GM12872 (cell line): ENCODE results near the gene FBN2.

Experiments used
- TF ChIP-seq, protein P1 (sequence below): IDR thresholded peaks from 3 replicates; pipeline ENCODE4 v1.5.1; 2011; ENCODE audit warnings: low read depth, mild to moderate bottlenecking, low read length, moderate library complexity; ENCODE audit not compliant: insufficient read depth

The FBN2 gene

GRCh38 chr5:128513806-128514205 lies 24.2 kb downstream of the FBN2 start:
- TF ChIP-seq, protein P1, sequence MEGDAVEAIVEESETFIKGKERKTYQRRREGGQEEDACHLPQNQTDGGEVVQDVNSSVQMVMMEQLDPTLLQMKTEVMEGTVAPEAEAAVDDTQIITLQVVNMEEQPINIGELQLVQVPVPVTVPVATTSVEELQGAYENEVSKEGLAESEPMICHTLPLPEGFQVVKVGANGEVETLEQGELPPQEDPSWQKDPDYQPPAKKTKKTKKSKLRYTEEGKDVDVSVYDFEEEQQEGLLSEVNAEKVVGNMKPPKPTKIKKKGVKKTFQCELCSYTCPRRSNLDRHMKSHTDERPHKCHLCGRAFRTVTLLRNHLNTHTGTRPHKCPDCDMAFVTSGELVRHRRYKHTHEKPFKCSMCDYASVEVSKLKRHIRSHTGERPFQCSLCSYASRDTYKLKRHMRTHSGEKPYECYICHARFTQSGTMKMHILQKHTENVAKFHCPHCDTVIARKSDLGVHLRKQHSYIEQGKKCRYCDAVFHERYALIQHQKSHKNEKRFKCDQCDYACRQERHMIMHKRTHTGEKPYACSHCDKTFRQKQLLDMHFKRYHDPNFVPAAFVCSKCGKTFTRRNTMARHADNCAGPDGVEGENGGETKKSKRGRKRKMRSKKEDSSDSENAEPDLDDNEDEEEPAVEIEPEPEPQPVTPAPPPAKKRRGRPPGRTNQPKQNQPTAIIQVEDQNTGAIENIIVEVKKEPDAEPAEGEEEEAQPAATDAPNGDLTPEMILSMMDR = no peak

DNA sequence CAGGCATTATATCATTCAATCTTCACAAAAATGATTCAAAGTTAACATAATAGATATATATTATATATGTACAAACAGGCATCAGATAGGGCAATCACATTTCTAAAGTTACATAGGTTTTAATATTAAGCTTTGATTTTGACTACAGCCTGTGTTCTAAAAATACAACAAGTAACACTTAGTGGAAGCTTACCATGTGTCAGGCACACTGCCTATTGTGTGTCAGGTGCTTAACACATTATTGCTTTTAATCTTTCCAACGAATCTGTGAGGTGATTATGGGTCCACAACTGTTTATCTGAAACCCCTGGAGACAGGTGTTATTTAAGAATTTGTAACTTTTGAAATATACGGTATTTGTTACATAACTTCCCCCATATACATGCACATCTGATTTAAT lies 25.2 kb downstream of the FBN2 start:
- TF ChIP-seq, protein P1 = no peak

DNA sequence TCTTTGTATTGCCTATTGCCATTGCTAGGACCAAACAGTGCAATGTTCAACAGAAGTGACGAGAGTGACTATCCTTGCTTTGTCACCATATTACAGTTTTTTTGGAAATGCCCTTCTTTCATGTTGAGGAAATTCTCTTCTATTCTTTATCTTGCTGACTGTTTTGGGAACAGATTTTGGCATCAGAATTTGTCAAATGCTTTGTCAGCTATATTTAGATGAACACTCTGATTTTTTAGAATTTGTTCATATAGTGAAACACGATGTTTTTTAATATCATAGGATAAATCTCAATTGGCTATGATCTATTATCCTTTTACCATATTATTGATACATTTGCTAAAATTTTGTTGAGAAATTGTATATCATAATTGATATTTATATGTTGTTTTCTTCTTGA lies 31.4 kb downstream of the FBN2 start:
- TF ChIP-seq, protein P1 = no peak

DNA sequence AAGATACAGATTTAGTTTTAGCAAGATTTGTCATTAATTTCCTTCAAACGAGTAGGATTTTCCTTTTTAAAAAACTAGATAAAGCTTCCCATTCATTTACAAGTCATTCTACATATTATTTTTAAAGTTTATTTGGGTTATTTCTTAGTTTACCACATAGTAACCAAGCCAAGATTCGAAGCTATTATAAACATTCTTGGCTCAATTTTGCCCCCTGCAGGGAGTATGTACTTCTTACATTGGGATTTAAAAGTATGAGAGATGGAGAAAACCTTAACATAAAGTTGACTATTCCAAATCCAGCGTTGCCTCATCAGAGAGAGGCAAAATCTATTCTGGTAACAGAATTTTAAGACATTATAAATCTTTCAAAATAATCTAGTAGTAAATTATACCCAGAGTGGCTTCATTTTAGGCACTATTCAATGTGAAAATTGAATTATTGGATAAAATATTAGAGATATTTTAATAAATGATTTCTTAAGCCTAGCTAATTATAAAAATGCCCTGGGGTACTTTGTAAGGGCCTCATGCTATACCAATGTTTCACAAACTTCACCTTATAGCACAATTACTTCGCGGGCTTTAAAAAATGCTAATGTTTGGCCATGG lies 39.1 kb downstream of the FBN2 start:
- TF ChIP-seq, protein P1 = peak; percentile 16; the same call in 1 of the 3 replicates

DNA sequence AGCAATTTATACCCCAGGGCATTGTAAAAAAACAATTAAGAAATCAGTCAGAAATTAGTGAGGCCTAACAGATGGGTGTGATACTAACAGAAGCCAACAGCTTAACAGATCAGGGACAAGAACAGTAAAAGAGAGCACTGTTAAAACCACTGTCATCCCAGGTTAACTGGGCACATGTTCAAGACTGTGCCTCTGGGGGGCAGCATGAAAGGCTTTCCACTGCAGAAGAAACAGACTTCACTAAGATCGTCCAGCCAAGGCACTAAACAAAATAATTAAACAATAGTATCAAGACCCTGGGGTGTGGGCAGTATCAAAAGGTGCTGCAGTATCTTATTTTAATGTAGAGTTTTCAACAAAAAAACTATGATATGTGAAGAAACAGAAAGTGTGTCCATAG lies 43.5 kb downstream of the FBN2 start:
- TF ChIP-seq, protein P1 = peak; percentile 49

DNA sequence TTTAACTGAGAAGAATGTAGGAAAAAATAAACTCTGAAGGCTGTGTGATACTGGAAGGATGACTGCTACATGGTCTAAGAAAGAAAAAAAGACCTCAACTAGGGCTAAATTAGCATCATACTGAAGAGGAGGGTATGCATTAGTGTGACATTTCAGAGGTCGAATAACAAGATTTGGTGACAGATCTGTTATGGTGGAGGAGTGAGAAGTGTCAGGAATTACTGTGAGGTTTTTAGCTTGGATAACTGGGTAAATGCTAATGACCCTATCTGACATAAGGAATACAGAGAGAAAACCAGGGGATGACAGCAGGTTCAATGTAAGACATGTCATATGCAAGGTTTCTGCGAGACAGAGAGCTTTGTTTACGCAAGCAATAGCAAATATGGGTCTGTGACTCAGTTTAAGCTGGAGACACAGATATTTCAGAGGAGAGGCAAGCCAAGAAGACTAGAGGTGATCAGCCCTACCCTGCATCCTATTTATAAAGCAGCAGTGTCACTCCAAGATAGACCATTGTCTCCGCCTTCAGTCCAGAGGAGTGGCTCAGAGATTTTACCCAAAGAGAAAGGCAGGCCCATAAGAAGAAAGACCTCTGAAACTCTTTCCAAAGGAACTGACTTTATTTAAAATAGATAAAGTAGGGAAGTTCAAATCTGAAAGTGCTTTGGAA lies 44.3 kb downstream of the FBN2 start:
- TF ChIP-seq, protein P1 = no peak

DNA sequence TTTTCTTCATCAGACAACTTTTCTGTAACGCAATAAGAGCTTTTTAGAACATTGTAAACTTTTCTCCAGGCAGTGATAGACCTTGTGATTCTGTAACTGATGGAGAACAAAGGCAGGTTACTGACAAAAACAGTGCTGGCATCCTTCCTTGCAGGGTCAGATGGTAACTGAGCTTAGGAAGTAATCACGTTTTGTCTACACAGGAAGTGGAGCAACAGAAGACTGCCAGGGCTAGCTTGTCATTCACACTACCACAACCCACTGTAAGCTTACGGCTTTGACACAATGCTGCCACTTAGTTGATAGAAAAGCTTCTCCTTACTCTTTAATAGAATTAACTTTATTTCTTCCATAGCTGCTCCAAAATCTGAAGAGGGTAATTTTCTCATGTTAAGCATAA lies 46.8 kb downstream of the FBN2 start:
- TF ChIP-seq, protein P1 = no peak
